ENCODE data around the gene EIF4G3.
"Not testable (repeated sequence)": the region's sequence is repeated elsewhere in the genome, so short reads cannot be mapped to it uniquely, and the experiment has no call there.

Gene EIF4G3

DNA sequence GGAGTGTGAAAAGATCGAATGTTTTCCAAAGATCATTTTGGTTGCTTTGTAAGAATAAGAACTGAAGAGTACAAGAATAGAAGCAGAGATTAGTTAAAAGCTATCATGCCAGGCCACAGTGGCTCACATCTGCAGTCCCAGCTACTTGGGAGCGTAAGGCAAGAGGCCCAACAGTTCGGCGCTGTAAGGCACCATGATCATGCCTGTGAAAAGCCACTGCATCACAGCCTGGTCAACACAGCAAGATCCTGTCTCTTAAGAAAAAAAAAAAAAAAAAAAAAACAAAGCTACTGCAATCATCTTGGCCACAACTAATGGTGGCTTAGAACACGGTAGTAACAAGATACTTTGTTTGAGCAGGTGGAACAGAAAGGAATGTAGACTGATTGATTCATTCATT is 116.2 kb downstream of the EIF4G3 start:
- no peaks in the 10 kb centered on the region for H3K9me3 Mint-ChIP-seq
- H3K4me3 Mint-ChIP-seq = no peak overlapping the region
- no peaks in the 10 kb centered on the region for H3K36me3 Mint-ChIP-seq
- H3K4me1 Mint-ChIP-seq = no peaks in the 10 kb centered on the region
- H3K27me3 Mint-ChIP-seq = no peaks in the 10 kb centered on the region
- no peak overlapping the region for H3K27ac Mint-ChIP-seq
- no peak for ATAC-seq

DNA sequence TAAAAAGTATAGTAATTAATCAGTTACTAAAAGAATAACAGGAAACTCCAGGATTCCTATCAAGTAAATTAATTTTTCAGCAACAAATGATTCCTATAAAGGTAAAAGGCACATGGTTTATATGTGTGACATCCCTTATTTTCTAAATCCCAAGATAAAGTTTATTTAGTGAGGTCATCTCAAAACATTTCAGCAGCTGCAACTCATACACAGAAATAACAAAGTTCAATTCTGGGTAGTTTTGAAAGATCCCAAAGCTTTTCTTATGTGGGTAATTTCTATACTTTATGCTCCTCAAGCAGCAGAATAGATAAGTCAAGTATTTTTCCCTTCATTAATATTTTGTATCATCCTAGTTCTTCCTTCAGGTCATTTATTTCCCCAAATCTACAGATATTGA is 117.7 kb downstream of the EIF4G3 start:
- no peak overlapping the region for H3K4me3 Mint-ChIP-seq
- no peak for ATAC-seq
- no peaks in the 10 kb centered on the region for H3K36me3 Mint-ChIP-seq
- H3K27me3 Mint-ChIP-seq = no peaks in the 10 kb centered on the region
- H3K27ac Mint-ChIP-seq = no peak overlapping the region
- H3K9me3 Mint-ChIP-seq = no peaks in the 10 kb centered on the region
- no peaks in the 10 kb centered on the region for H3K4me1 Mint-ChIP-seq

DNA sequence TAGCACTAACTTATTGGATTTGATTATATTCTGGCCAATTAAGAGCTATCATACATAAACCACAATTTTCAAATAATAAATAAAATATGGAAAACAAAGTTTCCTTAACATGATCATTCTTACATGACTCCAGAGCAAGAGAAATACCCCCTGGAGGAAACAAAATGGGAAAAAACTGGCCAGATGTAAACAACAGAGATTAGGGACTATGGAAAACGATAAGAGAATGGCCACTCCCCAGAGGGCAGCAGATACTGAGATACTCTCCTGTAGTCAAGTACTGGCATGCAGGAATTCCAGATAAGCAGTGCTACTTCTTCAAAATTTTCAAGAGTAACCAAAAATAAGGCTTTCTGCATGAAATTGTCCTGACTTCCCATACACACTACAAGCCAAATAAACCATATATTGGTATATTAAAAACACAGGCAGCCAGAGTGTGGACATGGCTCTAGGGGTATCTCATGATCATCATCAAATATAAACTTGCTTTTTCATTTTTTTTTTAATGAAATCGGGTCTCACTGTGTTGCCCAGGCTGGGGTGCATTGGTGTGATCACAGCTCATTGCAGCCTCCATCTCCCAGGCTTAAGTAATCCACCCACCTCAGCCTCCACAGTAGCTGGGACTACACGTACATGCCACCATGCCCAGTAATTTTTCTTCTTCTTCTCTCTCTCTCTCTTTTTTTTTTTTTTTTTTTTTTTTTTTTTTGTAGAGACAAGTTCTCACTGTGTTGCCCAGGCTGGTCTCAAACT is 118.5 kb downstream of the EIF4G3 start:
- ATAC-seq = no peak
- Mint-ChIP-seq H3K9me3 (no peaks in the 10 kb centered on the region), H3K36me3 (no peaks in the 10 kb centered on the region), H3K4me3 (no peak overlapping the region), H3K27me3 (no peaks in the 10 kb centered on the region), H3K4me1 (no peaks in the 10 kb centered on the region), H3K27ac (no peak overlapping the region)

DNA sequence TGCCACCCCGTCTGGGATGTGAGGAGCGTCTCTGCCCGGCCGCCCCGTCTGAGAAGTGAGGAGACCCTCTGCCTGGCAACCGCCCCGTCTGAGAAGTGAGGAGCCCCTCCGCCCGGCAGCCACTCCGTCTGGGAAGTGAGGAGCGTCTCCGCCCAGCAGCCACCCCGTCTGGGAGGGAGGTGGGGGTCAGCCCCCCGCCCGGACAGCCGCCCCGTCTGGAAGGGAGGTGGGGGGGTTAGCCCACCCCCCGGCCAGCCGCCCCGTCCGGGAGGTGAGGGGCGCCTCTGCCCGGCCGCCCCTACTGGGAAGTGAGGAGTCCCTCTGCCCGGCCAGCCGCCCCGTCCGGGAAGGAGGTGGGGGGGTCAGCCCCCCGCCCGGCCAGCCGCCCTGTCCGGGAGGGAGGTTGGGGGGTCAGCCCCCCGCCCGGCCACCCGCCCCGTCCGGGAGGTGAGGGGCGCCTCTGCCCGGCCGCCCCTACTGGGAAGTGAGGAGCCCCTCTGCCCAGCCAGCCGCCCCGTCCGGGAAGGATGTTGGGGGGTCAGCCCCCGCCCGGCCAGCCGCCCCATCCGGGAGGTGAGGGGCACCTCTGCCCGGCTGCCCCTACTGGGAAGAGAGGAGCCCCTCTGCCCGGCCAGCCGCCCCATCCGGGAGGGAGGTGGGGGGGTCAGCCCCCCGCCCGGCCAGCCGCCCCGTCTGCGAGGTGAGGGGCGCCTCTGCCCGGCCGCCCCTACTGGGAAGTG is 123.3 kb downstream of the EIF4G3 start:
- H3K36me3 Mint-ChIP-seq, H3K27me3 Mint-ChIP-seq, H3K4me3 Mint-ChIP-seq, H3K27ac Mint-ChIP-seq, H3K9me3 Mint-ChIP-seq, ATAC-seq: not testable (repeated sequence)
- peaks cover 12% of the 10 kb centered on the region for H3K4me1 Mint-ChIP-seq

DNA sequence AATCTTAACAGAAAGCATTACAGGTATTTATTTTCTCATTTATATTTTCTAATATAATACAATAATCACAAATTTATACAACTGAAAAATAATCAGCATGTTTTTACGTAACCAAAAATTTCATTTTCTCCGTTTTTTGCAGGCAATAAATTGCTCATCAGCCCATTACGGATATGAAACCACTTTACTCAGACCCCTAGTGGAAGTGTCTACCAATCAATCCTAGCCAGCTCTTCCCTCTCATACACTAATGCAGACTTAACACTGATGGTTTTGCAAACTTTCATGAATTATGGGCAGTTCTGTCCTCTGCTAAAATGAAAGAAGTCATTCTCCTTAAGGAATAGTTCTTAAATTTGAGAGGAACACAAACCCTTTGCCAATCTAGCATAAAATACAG is 124.7 kb downstream of the EIF4G3 start:
- Mint-ChIP-seq H3K9me3 (no peaks in the 10 kb centered on the region), H3K36me3 (peaks cover 8% of the 10 kb centered on the region), H3K4me3 (no peak overlapping the region), H3K4me1 (peaks cover 12% of the 10 kb centered on the region), H3K27ac (no peak overlapping the region), H3K27me3 (no peaks in the 10 kb centered on the region)
- no peak for ATAC-seq

DNA sequence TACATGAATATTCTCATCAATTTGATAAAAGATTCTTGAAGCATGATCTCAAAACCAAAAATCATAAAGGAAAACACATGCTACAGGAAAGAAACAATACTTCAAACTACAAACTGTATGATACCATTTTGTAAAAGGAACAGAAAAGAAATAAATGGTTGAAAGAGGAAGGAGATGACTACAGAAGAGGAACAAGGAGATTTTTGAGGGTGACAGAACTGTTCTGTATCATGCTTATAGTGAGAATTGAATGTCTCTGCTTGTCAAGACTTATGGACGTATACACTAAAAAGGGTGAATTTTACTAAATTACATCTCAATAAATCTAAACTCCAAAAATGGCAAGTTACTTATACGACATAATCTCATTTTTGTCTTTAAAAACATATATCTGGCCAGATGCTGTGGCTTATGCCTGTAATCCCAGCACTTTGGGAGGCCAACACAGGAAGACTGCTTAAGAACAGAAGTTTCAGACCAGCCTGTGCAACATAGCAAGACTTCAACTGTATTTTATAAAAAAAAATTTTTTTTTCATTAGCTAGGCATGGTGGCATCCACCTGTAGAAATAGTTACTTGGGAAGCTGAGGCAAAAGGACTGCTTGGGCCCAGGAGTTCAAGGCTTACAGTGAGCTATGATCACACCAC is 125.4 kb downstream of the EIF4G3 start:
- Mint-ChIP-seq H3K27ac (no peak overlapping the region), H3K27me3 (no peaks in the 10 kb centered on the region), H3K36me3 (peaks cover 8% of the 10 kb centered on the region), H3K4me1 (peaks cover 12% of the 10 kb centered on the region), H3K9me3 (no peaks in the 10 kb centered on the region), H3K4me3 (no peak overlapping the region)
- ATAC-seq = peak; percentile 70

DNA sequence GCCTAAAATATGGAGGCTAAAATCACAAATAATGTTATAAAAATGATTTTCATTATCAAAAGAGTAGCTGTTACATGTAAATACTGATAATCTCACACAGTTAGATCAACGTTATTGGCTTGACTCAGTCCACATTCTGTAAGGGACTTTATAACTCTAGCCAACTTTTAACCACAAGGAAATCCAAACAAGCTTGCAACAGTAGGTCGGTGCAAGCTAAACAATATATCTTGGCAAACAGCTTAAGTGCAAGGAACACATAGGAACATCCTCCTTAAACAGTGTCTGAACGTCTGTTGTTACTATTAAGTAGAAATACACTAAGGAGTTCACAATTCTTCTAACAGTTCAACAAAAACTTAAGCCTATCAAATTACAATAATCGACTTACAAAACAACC is 126.7 kb downstream of the EIF4G3 start:
- ATAC-seq = no peak
- H3K27ac Mint-ChIP-seq = no peak overlapping the region
- peaks cover 12% of the 10 kb centered on the region for H3K4me1 Mint-ChIP-seq

DNA sequence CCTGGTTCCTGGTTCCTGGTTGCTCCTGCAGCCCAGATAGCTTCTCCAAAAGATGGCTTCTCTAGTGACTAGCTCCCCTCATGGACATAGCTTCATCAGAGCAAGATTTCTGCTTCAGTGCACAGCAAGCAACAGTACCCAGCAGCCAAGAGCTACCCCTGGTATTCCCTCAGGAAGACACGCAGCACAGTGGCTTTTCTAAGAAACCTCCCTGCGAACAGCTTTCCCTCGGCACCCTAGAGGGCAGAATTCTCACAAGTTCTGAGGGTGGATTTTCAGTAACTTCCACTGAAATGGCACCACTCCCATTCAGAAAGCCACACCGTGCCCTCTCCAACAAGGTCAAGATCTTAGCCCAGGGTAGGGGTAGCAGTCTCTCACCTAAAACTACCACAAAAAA is 128.2 kb downstream of the EIF4G3 start:
- no peak overlapping the region for H3K27ac Mint-ChIP-seq
- no peak for ATAC-seq
- no peaks in the 10 kb centered on the region for H3K27me3 Mint-ChIP-seq
- no peak overlapping the region for H3K4me3 Mint-ChIP-seq
- peaks cover 18% of the 10 kb centered on the region for H3K36me3 Mint-ChIP-seq
- H3K9me3 Mint-ChIP-seq = no peaks in the 10 kb centered on the region
- peaks cover 16% of the 10 kb centered on the region for H3K4me1 Mint-ChIP-seq

More for the DNA sequence above, 126.7 kb downstream of the EIF4G3 start:
- peaks cover 8% of the 10 kb centered on the region for H3K36me3 Mint-ChIP-seq
- H3K9me3 Mint-ChIP-seq = no peaks in the 10 kb centered on the region
- no peaks in the 10 kb centered on the region for H3K27me3 Mint-ChIP-seq
- no peak overlapping the region for H3K4me3 Mint-ChIP-seq

DNA sequence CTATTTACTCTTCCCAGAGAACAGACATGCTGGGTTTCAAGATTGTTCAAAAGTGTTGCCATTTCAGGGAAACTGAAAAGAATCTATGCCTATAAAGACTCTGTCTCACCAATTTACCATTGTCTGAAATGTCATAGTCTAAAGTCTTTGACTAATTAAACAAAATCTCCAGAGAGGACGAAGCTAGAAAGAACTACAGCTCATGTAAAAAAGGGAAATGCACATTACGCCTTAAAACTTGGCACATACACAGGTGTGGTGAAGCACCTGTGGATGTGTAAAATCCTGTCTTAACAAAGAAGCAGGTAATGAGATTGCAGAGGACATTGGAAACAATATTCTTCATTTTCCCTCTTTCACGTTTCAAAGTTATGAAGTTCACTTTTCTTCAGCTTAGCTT is 130.6 kb downstream of the EIF4G3 start:
- ATAC-seq = no peak
- Mint-ChIP-seq H3K36me3 (peaks cover 35% of the 10 kb centered on the region), H3K9me3 (no peaks in the 10 kb centered on the region), H3K27me3 (no peaks in the 10 kb centered on the region), H3K4me3 (no peak overlapping the region), H3K4me1 (peaks cover 24% of the 10 kb centered on the region), H3K27ac (no peak overlapping the region)

DNA sequence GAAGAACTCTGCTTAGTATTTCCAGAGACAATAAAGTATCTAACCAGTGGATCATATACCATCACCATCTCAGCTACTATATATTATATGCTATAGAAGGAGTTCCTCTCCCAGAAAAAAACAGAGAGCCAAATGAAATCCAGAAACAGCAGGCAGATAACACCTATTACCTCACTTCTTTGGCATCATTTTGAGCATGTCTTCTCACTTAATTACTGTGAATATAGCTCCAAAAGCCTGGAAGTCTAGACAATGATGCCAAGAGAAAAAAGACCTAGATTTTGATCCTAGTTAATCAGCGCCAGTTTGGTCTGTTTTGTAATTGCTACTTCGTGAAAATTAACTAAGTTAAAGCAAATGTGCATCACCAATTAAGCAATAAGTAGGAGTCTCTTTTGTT is 131.3 kb downstream of the EIF4G3 start:
- no peaks in the 10 kb centered on the region for H3K27me3 Mint-ChIP-seq
- no peak for ATAC-seq

DNA sequence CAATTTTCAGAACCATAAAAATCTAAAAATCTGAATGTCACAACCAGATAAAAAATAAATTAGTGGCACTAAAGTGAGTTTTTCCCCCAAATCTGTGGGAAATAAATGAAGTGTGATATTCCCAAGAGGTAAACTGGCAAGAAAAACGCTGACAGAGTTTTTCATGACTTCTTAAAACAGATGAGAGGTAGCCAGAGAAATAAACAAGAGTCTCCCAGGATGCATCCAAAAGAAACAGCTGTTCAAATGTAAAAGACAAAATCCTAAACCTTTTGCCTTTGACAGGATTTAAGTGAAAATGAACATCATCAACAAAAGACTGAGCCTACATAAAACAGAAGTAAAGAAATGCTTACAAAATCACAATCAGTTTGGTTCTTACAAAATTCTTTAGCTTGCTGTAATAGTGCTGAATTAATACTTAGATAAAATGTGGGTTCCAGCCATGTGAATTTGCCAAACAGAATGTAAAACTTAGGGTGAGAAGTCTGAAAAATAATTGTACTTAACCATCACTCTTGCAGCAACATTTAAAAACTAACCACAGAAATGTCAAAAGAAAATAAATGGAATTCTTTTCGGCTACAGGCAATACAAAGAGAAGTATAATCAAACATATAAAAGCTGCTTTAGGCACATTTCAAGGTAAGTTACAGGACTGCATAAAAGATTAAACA is 133.6 kb downstream of the EIF4G3 start:
- no peak for ATAC-seq
- no peak overlapping the region for H3K4me3 Mint-ChIP-seq
- no peaks in the 10 kb centered on the region for H3K27me3 Mint-ChIP-seq
- peaks cover 46% of the 10 kb centered on the region for H3K36me3 Mint-ChIP-seq
- H3K4me1 Mint-ChIP-seq = peaks cover 29% of the 10 kb centered on the region
- no peaks in the 10 kb centered on the region for H3K9me3 Mint-ChIP-seq
- H3K27ac Mint-ChIP-seq = no peak overlapping the region

More for the DNA sequence above, 131.3 kb downstream of the EIF4G3 start:
- Mint-ChIP-seq H3K27ac (no peak overlapping the region), H3K4me1 (peaks cover 22% of the 10 kb centered on the region), H3K9me3 (no peaks in the 10 kb centered on the region), H3K4me3 (no peak overlapping the region), H3K36me3 (peaks cover 41% of the 10 kb centered on the region)

DNA sequence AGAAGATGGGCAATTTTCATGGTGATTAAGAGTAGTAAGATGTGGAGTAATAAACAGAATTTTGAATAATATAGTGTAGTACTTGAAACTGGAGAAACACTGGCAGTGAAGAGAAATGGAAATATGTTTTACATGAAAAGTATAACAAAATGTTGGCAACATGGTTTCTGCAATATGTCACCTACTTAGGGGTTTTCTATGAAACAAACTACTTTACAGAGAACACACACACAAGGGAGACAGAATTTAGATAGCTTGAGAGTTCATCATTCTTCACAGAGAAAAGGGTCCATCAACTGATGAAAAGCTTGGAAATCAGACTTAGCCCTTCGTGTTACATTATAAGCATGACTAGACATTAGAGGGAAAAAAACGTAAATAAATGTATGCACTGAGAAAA is 135.2 kb downstream of the EIF4G3 start:
- no peak overlapping the region for H3K4me3 Mint-ChIP-seq
- ATAC-seq = no peak
- H3K27ac Mint-ChIP-seq = peak overlapping the region; percentile 35
- no peaks in the 10 kb centered on the region for H3K27me3 Mint-ChIP-seq
- H3K4me1 Mint-ChIP-seq = peaks cover 30% of the 10 kb centered on the region
- H3K9me3 Mint-ChIP-seq = no peaks in the 10 kb centered on the region
- H3K36me3 Mint-ChIP-seq = peaks cover 48% of the 10 kb centered on the region

DNA sequence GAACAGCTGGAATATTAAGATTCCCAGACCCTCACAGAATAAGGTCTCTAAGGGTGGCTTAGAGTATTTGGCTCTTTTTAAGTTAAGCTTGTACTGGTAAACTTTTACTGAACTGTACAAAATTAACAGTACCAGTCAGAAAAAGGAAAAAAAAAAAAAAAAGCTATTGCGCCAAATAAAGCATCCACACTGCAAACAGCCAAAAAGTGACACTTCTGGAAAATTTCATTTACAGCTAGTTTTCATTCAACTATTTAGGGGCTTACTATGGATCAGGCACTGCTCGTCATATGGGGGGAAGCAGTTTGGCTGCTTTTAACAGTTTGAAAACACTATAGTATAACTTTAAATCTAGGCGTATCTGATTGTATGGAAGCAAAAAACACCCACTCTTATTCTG is 139.6 kb downstream of the EIF4G3 start:
- H3K9me3 Mint-ChIP-seq = no peaks in the 10 kb centered on the region
- no peak overlapping the region for H3K27ac Mint-ChIP-seq
- no peaks in the 10 kb centered on the region for H3K27me3 Mint-ChIP-seq
- no peak overlapping the region for H3K4me3 Mint-ChIP-seq
- H3K4me1 Mint-ChIP-seq = peaks cover 17% of the 10 kb centered on the region
- H3K36me3 Mint-ChIP-seq = peaks cover 38% of the 10 kb centered on the region
- ATAC-seq = no peak

DNA sequence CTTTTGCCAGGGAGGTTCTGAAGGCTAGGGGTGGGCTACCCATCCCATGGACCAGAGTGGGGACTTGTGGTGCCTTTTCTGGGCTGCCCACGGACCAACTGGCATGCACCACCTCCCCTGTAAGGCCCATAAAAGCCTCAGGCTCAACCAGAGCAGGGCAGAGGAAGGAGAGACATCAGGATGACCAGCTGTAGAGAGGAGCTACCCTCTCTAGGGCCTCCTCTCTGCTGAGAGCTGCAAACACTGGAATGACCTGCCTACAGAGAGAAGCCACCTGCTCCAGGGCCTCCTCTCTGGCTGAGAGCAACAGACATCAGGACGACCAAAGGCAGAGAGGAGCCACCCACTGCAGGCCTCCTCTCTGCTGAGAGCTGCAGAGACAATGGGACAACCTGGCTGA is 140.9 kb downstream of the EIF4G3 start:
- no peak overlapping the region for H3K27ac Mint-ChIP-seq
- no peak overlapping the region for H3K4me3 Mint-ChIP-seq
- H3K27me3 Mint-ChIP-seq = no peaks in the 10 kb centered on the region
- no peaks in the 10 kb centered on the region for H3K9me3 Mint-ChIP-seq
- peaks cover 35% of the 10 kb centered on the region for H3K36me3 Mint-ChIP-seq
- ATAC-seq = no peak
- peaks cover 8% of the 10 kb centered on the region for H3K4me1 Mint-ChIP-seq
